Amniotic epithelial cell (primary cell): ENCODE measurements around the gene MAD1L1.

Source experiments
- DNase-seq: peaks from one replicate; pipeline ENCODE4 v3.0.0-alpha.2; 2010; ENCODE audit warnings: low read depth

MAD1L1 gene

DNA sequence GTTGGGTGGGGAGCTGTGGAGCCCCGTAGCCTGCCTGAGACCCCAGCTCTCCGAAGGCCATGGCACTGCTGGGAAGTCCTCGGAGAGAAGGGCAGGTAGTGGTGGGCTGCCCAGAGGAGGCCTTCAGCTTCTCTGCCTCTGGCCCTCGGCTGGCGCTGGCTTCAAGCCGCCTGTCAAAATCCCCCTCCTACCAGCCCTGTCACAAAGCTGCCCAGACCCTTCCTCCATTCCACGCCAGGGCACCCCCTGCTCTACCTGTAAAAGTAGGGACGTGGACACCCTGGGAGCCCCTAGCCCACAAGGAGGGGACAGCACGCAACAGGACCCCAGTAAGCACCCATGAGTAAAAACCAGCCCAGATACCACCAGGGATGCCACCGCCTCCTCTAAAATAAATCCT, 31.6 kb downstream of the MAD1L1 start:
- no peak for DNase-seq

DNA sequence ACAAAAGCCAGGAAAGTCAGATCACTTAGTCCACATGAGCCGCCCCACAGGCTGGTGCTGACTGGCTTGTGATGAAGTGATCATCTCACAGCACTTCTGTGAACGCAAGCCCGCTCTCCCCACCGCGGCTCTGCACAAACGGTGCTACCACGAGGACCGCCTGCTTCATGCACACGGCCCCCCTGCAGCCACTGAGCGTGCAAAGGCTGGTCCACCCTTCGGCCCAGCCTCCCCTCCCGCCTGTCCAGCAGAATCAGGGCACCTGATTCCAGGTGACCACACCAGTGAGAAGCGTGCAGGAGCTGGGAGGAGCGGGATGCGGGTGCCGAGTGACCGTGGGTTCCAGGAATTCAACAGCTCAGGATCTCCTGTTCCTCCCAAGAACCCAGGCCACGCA, 32.2 kb downstream of the MAD1L1 start:
- DNase-seq: no peak

- no peak for DNase-seq
Measured at GRCh38 chr7:2199956-2200583, 32.7 kb downstream of the MAD1L1 start.

DNA sequence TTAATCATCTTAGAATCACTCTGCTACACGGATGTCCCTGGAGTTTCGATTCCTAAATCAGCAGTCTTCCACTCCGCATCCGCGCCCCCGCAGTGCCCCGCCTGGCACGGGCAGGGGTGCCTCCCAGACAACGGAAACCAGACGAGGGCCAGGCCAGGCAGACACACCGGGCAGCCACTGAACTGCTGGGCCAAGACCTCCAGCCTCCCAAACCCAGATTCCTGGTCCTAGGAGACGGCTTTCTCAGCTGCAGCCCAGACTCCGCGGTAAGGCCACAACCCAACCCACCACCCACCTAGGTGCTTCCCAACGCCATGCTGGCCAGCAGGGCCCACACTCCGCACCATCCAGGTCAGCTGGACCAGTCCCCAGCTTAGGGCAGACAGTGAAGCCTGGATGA, 33.2 kb downstream of the MAD1L1 start:
- DNase-seq: no peak

GRCh38 chr7:2198760-2199159, 34.0 kb downstream of the MAD1L1 start:
- no peak for DNase-seq

GRCh38 chr7:2198206-2198605, 34.5 kb downstream of the MAD1L1 start:
- DNase-seq: no peak

GRCh38 chr7:2197436-2198155, 35.1 kb downstream of the MAD1L1 start:
- no peak for DNase-seq

DNA sequence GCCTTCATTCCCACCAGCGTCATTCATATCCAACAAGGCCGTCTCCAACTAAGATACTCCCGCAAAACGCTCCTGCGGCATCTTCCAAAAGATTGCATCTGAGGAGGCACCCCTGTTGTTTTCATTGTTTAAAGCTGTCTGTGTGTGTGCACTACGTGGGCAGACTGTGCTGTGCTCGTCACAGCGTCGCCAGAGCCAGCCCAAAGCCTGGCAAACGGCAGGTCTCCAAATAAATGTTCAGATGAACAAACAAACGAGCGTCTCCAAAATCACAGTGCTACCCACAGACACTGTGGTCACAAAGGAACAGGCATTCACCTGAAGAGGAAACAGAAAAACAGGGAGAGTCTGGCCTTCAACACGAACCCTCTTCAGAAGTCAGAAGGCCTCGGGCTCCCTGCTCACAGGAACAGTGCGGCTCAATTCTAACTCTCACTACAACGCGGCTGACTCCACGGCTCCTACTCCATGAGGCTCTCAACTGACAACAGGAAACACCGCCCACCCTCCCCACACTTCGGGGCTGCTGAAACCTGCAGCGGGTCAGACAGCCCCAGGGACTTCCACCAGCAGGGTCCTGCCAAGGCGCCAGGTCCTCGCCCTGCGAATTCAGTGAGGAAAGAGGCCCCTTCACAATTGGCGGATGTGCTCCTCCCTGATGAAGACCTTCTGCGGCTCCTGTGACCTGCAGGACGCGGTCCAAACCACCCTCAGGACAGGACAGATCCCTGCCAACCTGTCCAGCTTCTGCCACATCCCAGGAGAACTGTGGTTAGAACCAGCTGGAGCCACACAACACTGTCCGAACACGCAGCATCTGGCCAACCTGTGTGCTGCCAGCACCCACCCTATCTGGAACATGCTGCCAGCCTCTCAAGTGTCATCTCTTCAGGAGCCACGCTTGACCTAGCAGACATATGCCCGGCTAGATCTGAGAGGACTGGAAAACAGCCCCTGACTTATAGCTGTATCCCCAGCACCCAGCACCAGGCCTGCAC, 36.1 kb downstream of the MAD1L1 start:
- no peak for DNase-seq

GRCh38 chr7:2195400-2196246, 37.1 kb downstream of the MAD1L1 start:
- DNase-seq: no peak

DNA sequence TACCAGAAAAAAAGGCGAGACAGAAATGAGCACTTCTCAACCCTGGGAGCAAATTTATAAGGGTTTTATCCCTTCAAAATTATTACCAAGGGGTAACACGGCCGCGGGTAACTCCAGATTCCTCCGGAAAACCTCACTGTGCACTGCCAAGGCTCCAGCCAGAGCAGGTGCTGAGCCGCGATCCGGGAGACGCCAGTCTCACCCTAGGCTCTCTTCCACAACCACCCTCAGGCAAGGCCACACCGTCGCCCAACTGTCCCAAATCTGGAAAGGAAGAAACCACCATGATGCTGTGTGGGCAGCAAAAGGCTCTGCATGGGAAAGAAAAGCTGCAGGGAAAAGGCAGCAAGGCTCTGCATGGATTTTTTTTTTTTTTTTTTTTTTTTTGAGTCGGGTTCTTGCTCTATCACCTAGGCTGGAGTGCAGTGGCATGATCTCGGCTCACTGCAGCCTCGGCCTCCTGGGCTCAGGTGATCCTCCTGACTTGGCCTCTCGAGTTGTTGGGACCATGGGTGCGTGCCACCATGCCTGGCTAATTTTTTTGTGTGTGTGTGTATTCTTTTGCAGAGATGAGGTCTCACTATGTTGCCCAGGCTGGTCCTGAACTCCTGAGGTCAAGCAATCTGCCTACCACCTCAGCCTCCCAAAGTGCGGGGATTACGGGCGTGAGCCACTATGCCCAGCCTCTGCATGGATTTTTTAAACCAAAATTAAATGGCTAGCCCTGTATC, 39.0 kb downstream of the MAD1L1 start:
- no peak for DNase-seq

DNA sequence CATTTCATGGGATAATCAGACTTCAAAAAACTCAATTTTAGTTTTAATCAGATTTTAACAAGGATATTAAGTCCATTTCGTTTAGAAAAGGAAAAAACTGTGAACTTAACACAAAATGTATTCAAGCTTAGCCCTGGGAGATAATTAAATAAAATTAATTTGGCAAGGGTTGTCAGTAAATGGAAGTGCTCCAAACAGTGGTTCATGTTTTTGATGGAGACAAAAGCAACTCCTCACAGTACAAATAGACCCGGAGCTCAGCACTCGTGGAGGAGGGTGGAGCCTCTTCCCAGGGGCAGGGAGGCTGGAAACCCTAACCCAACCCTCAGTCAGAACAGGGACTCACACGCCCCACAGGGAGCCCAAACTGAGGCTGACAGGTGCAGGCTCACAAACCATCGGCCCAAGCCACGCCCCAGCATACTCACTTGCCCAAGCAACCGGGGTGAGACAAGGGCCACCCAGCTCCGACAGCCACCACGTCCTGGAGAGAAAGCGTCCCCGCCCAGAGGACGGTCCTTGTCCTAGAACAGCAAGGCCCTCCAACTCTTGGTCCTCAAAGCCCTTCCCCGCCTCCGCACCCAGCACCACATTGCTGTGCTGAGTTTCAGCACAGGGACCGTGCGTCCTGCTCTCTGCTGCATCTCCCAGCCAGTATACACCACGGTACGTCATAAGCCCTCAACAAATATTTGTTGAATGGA, 39.8 kb downstream of the MAD1L1 start:
- no peak for DNase-seq

GRCh38 chr7:2191016-2191415, 41.7 kb downstream of the MAD1L1 start:
- no peak for DNase-seq

- peak; percentile 15 for DNase-seq
Measured at GRCh38 chr7:2190531-2190930, 42.2 kb downstream of the MAD1L1 start.

GRCh38 chr7:2186166-2186565, 46.6 kb downstream of the MAD1L1 start:
- no peak for DNase-seq

- no peak for DNase-seq
Measured at GRCh38 chr7:2185715-2186114, 47.0 kb downstream of the MAD1L1 start.

DNA sequence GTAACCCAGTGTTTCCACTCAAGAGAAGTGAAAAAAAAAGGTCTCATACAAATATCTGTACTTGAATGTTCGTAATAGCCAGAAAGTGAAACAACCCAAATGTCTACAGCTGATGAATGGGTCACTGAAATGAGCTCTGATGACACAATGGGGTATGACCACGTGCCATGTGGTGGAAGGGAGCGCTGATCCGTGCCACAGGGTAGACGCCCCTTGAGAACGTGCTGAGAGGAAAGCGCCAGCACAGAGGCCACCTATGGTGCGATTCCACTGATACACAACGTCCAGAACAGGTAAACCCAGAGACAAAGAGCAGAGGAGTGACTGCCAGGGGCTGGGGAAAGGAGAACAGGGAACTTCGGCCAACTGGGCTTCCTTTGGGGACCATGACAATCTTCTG, 50.3 kb downstream of the MAD1L1 start:
- no peak for DNase-seq

DNA sequence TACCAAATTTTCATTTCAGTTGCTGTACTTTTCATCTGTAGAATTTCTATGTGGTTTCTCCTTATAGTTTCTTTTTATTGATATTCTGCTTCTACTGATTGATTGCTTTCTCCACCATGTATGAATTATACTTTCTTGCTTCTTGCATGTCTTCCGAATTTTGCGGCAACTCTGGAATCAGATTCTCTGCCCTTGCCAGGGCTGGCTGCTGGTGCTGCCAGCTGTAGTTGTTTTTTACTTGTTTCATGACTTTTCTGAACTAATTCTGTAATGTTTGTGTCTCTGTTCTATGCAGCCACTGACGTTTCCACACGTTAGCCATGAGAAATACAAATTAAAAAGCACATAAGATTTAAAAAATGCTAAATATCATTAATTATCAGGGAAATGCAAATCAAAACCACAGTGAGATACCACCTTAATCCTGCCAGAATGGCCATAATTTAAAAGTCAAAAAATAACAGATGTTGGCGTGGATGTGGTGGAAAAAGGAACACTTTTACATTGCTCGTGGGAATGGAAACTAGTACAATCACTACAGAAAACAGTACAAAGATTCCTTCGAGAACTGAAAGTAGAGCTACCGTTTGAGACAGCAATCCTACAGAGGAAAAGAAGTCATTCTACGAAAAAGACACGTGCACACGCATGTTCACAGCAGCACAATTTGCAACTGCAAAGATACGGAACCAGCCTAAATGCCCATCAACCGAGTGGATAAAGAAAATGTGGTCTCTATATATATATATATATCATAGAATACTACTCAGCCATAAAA, 51.5 kb downstream of the MAD1L1 start:
- no peak for DNase-seq

DNA sequence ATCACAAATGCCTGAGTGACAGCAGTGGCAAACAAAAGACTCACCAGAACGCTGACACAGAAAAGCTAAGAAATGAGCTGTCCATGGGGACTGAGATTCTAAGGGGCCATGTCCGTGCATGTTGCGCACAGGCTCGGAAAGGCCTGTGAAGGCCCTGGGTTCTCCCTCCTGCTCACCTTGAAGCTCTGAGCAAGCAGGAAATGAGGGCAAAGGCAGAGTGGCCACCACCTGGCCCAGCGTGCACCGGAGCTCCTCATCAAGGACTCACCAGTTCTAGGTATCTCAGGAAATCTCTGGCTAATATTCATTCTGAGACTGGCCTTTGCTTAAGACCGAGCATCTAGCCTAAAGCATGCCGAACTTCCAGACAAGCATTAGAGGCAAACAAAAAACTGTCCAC, 52.7 kb downstream of the MAD1L1 start:
- DNase-seq: no peak

- peak; percentile 97 for DNase-seq
Measured at GRCh38 chr7:2175514-2175913, 57.2 kb downstream of the MAD1L1 start.

DNA sequence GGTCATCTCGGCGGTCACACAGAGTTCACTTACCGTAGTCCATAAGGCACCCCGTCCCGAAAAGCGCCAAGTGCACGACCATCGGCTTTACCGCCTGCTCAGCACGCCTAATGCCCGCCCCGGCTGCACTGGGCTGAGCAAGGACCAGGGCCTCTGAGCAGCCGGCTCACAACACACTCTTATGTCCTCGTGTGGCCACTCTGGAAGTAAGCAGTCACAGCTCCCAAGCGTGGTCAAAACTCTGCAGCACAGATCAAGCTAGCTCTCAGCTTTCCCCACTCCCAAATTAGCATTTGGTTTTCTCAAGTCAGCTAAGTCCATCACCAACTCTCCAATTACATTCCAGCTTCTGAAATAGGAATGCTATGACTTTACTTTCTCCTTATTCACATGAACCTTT, 57.7 kb downstream of the MAD1L1 start:
- DNase-seq: no peak
